ENCODE data around the gene DENND1A.

Gene DENND1A

DNA sequence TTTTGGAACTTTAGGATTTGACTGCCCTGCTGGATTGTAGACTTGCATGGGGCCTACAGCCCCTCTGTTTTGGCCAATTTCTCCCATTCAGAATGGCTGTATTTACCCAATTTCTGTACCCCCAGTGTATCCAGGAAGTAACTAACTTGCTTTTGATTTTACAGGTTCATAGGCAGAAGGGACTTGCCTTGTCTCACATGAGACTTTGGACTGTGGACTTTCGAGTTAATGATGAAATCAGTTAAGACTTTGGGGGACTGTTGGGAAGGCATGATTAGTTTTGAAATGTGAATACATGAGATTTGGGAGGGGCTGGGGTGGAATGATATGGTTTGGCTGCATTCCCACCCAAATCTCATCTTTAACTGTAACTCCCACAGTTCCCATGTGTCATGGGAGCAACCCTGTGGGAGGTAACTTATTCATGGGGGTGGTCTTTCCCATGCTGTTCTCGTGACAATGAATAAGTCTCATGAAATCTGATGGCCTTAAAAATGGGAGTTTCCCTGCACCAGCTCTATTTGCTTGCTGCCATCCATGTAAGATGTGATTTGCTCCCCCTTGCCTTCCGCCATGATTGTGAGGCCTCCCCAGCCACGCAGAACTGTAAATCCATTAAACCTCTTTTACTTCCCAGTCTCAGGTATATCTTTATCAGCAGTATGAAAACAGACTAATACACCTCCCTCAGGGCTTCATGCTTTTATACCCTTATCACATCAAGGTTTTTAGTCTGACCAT lies 206.6 kb downstream of the DENND1A start:
- no peak overlapping the region for H3K4me3 ChIP-seq (ENCODE audit: low read depth, low read length)
- TF ChIP-seq, protein P1, sequence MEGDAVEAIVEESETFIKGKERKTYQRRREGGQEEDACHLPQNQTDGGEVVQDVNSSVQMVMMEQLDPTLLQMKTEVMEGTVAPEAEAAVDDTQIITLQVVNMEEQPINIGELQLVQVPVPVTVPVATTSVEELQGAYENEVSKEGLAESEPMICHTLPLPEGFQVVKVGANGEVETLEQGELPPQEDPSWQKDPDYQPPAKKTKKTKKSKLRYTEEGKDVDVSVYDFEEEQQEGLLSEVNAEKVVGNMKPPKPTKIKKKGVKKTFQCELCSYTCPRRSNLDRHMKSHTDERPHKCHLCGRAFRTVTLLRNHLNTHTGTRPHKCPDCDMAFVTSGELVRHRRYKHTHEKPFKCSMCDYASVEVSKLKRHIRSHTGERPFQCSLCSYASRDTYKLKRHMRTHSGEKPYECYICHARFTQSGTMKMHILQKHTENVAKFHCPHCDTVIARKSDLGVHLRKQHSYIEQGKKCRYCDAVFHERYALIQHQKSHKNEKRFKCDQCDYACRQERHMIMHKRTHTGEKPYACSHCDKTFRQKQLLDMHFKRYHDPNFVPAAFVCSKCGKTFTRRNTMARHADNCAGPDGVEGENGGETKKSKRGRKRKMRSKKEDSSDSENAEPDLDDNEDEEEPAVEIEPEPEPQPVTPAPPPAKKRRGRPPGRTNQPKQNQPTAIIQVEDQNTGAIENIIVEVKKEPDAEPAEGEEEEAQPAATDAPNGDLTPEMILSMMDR (IDR thresholded peaks at IDR 0.05; ENCODE audit: low read depth, low read length): no peak

DNA sequence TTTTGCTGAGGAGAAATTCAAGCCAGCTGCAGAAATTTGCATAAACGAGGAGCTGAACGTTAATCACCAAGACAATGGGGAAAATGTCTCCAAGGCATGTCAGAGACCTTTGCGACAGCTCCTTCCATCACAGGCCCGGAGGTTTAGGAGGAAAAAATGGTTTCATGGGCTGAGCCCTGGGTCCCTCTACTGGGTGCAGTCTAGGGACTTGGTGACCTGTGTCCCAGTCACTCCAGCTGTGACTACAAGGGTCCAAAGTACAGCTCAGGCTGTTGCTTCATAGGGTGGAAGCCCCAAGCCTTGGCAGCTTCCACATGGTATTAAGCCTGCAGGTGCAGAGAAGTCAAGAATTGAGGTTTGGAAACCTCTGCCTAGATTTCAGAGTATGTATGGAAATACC lies 207.5 kb downstream of the DENND1A start:
- TF ChIP-seq, protein P1 (IDR thresholded peaks at IDR 0.05; ENCODE audit: low read depth, low read length): no peak

DNA sequence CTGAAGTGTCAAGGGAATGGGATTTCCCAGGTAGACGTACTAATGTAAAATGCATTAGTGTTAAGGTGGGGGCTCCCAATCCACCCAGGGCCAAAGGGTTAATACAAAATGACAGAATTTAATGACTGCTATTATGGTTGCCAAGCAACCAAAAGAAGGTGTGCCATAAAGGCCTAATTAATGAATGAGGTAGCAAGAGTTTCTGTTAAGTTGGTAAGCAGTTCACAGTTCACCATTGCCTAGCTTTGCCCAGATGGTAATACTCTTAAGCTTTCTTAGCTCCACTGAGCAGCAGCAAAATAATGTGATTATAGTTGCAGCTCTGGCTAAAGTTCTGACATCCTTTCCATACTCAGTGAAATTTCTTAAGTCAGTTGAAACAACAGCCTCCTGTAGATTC lies 211.7 kb downstream of the DENND1A start:
- TF ChIP-seq, protein P1 (IDR thresholded peaks at IDR 0.05; ENCODE audit: low read depth, low read length): no peak
- H3K4me3 ChIP-seq (ENCODE audit: low read depth, low read length): no peak overlapping the region

More for the DNA sequence above, 207.5 kb downstream of the DENND1A start:
- H3K4me3 ChIP-seq (ENCODE audit: low read depth, low read length): no peak overlapping the region

DNA sequence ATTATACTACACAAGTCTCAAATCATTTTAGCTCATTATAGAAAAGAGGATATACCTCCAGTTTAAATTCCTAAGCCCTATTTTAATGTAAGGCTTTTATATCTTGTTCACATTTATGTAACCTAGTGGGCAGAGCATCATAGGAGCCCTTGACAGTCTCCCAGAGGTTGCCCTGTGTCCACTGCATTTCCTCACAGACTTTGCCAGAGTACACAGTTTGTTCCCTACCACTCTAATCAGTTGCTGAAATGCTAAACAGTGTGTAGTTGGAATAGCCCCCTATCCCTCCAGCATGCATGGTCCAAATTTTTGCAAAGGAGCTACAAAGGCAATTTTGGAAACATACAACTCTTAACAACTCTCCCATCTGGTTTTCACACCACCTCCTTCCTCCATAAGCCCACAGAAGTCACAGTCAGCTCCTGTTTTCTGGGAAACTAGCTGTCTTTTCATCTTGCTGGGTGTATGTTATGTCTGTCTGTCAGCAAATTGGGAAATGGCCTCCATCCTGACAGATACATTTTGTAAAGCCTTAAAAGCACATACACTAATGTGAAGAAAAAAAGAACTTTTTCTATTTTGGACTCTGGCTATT lies 212.2 kb downstream of the DENND1A start:
- TF ChIP-seq, protein P1 (IDR thresholded peaks at IDR 0.05; ENCODE audit: low read depth, low read length): no peak
- H3K4me3 ChIP-seq (ENCODE audit: low read depth, low read length): no peak overlapping the region

DNA sequence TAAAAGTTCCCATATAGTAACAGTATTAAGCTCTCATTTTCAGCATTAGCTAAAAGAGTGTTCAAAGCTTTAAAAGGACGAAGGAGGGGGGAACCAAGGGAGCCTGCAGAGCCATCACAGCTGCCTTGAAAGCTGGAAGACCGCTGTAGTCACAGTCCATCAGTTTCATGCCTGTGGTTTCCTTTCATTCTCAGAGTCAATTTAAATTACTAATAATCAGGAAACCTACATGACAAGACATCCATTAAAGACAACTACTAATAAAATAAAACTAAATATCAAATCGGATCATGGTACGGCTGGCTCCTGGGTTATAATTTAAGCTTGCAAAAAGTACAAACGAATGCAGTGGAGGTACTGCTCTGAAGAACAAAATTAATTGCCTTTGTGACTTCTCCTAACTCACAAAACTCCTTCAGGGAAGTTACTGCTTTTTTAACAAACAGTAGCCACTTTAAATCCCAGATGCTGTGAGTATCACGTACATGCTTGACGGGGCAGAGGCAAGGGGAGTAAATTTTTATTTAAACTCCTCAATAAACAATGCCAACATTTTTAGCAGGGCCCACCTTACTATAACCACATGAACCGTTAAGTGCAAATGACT lies 213.5 kb downstream of the DENND1A start:
- TF ChIP-seq, protein P1 (IDR thresholded peaks at IDR 0.05; ENCODE audit: low read depth, low read length): no peak
- no peak overlapping the region for H3K4me3 ChIP-seq (ENCODE audit: low read depth, low read length)

DNA sequence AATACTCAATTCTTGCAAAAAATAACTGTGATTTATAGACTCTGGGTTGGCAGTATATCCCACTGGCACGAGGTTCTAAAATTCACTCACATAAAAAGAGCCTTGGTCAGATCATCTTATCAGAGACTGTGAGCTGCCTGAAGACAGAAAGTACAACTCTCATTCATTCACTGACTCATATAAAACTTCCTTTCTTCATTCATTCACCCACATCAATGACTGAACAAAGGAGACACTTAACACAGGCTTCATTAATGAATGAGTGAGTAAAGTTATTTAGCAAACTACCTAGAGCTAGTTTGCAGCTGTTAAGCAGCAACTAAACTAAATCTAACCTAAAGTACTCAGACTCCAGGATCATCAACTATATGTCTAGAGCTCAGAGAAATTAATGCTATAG lies 214.7 kb downstream of the DENND1A start:
- TF ChIP-seq, protein P1 (IDR thresholded peaks at IDR 0.05; ENCODE audit: low read depth, low read length): no peak
- H3K4me3 ChIP-seq (ENCODE audit: low read depth, low read length): no peak overlapping the region

DNA sequence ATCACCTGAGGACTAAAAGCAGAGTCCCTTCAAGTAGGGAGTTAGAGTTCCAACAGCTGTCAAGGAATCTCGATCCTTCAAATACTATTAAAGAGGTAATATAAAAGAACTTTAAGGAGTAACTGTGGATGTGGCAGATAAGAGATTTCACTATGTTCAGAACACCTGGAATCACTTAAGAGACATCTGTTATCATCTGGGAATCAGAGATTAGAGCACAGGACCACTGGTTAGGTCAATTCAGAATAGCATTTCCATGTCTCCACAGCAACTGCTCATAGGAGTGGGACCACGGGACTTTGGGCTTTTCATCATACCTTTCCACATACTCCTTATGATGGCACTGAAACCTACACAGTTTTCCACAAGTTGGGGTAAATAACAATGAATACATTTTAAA lies 216.6 kb downstream of the DENND1A start:
- TF ChIP-seq, protein P1 (IDR thresholded peaks at IDR 0.05; ENCODE audit: low read depth, low read length): no peak
- no peak overlapping the region for H3K4me3 ChIP-seq (ENCODE audit: low read depth, low read length)
